WTC11 (cell line): ENCODE data around the gene MSLN.

Experiments used
- AFF4 ChIP-seq: sonication (generic); formaldehyde crosslinking; IDR thresholded peaks from 2 replicates; pipeline ENCODE4 v1.8.1; 2023; ENCODE audit warnings: mild to moderate bottlenecking, missing genetic modification reagents, borderline replicate concordance
- CTCF ChIP-seq: fragments of 200-600 bp; IDR thresholded peaks from 2 replicates; pipeline ENCODE4 v1.8.0; 2022; ENCODE audit warnings: antibody characterized with exemption
- ELF4 ChIP-seq: sonication (generic); formaldehyde crosslinking; IDR thresholded peaks from 2 replicates; pipeline ENCODE4 v1.8.1; 2022; ENCODE audit warnings: low read depth, mild to moderate bottlenecking, moderate library complexity, missing genetic modification reagents
- GABPB1 ChIP-seq: sonication (generic); formaldehyde crosslinking; IDR thresholded peaks from 2 replicates; pipeline ENCODE4 v1.8.1; 2023; ENCODE audit warnings: mild to moderate bottlenecking, missing genetic modification reagents
- HMGXB4 ChIP-seq: sonication (generic); formaldehyde crosslinking; IDR thresholded peaks from 2 replicates; pipeline ENCODE4 v1.8.1; 2023; ENCODE audit warnings: mild to moderate bottlenecking, moderate library complexity, missing genetic modification reagents
- PRDM15 ChIP-seq: sonication (generic); formaldehyde crosslinking; IDR thresholded peaks from 2 replicates; pipeline ENCODE4 v1.8.0; 2022; ENCODE audit warnings: missing genetic modification reagents
- TP53 ChIP-seq: sonication (generic); formaldehyde crosslinking; IDR thresholded peaks from 2 replicates; pipeline ENCODE4 v1.8.1; 2023; ENCODE audit warnings: mild to moderate bottlenecking, missing genetic modification reagents
- USF1 ChIP-seq: sonication (generic); formaldehyde crosslinking; IDR thresholded peaks from 2 replicates; pipeline ENCODE4 v1.8.0; 2022; ENCODE audit warnings: mild to moderate bottlenecking, missing genetic modification reagents
- ZNF416 ChIP-seq: fragments of 250-450 bp; sonication (Bioruptor Pico); IDR thresholded peaks from 2 replicates; pipeline ENCODE4 v1.9.0; 2021; ENCODE audit warnings: mild to moderate bottlenecking, inconsistent platforms
- ZNF512 ChIP-seq: sonication (generic); formaldehyde crosslinking; IDR thresholded peaks from 2 replicates; pipeline ENCODE4 v1.8.1; 2022; ENCODE audit warnings: missing genetic modification reagents, borderline replicate concordance

- TF ChIP-seq HMGXB4 (CRISPR knock-in tag) (no peak), GABPB1 (CRISPR knock-in tag) (no peak), AFF4 (CRISPR knock-in tag) (no peak), CTCF (no peak), ZNF416 (CRISPR knock-in tag) (no peak), PRDM15 (CRISPR knock-in tag) (no peak), ELF4 (CRISPR knock-in tag) (no peak), ZNF512 (no peak), TP53 (CRISPR knock-in tag) (no peak), USF1 (CRISPR knock-in tag) (no peak)
These were observed 42.6 kb downstream of the MSLN start for GRCh38 chr16:802914-803753.
